Central memory CD4-positive, alpha-beta T cell (primary cell): ENCODE data around the gene GAGE12J.
A peak's percentile ranks its signal among the peaks of the same experiment; 100 is the strongest.
"Not testable (repeated sequence)": the region's sequence is repeated elsewhere in the genome, so short reads cannot be mapped to it uniquely, and the experiment has no call there.

Experiments used
- DNase-seq: peaks from one replicate; pipeline ENCODE4 v3.0.0; 2022

Gene GAGE12J

DNA sequence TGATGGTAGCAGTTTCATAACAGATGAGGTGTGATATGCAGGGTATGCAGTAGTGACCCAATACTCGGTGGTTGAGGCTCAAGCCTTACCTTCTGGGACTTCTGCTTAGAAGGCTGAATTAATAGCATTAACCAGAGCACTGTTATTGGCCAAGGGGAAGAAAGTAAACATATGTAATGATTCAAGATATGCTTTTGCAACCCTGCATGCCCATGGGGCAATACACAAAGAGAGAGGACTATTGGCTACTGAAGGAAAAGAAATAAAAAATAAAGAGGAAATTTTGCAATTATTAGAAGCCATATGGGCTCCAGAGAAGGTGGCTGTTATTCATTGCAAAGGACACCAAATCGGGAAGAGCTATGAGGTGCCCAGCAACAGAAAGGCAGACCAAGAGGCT lies 9.7 kb upstream of the GAGE12J start:
- DNase-seq = no peak

DNA sequence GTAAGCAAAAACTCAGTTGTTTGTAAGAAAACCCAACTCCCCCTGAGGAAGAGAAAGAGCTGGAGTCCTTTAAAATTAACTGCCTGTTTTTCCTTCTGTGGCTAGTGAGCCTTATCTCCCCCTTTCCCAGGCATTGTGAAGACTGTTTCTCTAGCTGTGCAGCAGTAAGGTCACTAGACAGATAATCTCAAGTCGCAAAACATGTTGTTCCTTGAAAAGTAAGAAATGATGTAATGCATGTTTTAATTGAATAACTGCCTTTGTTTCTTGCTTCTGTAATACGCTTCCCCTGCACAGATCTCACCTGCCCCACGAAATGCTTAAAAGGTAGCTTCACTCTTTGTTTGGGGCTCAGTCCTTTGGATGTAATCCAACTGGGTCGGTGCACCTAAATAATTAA lies 5.8 kb upstream of the GAGE12J start:
- no peak for DNase-seq

DNA sequence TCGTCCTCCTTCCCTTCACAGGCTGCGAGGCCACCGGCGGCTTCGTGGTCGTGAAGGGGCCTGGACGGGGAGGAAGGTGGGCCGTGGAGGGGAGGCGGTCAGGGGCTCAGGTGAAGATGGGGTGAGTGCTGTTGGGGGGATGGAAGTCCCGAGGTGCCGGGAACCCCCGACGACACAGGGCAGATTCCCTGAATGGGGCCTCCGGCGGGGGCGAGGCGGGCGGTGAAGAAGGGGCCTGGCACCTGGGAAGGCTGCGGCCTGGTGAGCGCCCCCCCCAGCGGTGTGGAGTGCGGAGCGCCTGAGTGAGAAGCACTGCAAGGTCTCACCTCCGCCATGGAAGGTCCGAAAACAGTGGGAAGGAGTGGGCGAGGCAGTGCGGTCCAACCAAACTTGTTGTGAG lies 429 bp downstream of the GAGE12J start:
- not testable (repeated sequence) for DNase-seq

DNA sequence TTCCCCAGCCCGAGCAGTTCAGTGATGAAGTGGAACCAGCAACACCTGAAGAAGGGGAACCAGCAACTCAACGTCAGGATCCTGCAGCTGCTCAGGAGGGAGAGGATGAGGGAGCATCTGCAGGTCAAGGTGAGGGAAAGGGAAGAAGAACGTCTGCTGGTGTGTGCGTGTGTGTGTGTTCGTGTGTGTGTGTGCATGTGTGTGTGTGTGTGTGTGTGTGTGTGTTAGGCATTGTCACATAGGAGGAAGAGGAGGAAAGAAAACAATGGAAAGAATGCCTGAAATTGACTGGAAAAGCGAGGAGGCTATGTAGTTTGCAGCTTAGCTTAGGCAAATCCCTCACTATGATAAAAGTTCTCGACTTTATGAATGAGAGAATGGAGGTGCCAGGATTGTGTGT lies 1.9 kb downstream of the GAGE12J start:
- not testable (repeated sequence) for DNase-seq

DNA sequence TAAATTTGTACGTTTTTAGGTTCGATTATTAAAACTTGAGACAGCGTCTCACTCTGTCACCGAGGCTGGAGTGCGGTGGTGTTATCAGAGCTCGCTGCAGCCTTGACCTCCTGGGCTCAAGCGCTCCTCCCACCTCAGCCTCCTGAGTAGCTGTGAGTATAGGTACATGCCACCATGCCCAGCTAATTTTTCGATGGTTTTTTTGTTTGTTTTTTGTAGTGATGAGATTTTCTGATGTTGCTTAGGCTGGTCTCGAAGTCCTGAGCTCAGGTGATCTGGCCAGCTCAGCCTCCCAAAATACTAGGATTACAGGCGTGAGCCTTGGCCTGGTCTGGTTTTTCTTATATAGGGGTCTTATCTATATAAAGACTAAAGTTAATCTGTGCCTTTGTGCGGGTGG lies 8.6 kb downstream of the GAGE12J start:
- not testable (repeated sequence) for DNase-seq

DNA sequence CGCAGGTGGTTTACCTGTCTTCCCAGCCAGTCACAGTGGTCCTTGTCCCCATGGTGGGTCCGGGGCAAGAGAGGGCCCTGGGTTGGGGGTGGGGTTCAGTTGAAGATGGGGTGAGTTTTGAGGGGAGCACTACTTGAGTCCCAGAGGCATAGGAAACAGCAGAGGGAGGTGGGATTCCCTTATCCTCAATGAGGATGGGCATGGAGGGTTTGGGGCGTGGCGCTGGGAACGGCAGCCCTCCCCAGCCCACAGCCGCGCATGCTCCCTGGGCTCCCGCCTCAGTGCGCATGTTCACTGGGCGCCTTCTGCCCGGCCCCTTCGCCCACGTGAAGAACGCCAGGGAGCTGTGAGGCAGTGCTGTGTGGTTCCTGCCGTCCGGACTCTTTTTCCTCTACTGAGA lies 9.4 kb downstream of the GAGE12J start, which contains the start of gene GAGE13:
GAGE13 (plus strand) TSS at position 301 of the 400 bp plus-strand sequence. CDS start 1,156 bp downstream, outside the sequence.
- not testable (repeated sequence) for DNase-seq

DNA sequence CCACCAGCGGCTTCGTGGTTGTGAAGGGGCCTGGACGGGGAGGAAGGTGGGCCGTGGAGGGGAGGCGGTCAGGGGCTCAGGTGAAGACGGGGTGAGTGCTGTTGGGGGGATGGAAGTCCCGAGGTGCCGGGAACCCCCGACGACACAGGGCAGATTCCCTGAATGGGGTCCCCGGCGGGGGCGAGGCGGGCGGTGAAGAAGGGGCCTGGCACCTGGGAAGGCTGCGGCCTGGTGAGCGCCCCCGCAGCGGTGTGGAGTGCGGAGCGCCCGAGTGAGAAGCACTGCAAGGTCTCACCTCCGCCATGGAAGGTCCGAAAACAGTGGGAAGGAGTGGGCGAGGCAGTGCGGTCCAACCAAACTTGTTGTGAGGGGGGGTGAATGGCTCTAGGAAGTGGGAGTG lies 10.0 kb downstream of the GAGE12J start:
- not testable (repeated sequence) for DNase-seq

DNA sequence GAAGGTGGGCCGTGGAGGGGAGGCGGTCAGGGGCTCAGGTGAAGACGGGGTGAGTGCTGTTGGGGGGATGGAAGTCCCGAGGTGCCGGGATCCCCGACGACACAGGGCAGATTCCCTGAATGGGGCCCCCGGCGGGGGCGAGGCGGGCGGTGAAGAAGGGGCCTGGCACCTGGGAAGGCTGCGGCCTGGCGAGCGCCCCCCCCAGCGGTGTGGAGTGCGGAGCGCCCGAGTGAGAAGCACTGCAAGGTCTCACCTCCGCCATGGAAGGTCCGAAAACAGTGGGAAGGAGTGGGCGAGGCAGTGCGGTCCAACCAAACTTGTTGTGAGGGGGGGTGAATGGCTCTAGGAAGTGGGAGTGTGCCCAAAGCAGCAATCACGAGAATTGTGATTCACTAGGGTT lies 19.6 kb downstream of the GAGE12J start:
- DNase-seq = peak; percentile 10

DNA sequence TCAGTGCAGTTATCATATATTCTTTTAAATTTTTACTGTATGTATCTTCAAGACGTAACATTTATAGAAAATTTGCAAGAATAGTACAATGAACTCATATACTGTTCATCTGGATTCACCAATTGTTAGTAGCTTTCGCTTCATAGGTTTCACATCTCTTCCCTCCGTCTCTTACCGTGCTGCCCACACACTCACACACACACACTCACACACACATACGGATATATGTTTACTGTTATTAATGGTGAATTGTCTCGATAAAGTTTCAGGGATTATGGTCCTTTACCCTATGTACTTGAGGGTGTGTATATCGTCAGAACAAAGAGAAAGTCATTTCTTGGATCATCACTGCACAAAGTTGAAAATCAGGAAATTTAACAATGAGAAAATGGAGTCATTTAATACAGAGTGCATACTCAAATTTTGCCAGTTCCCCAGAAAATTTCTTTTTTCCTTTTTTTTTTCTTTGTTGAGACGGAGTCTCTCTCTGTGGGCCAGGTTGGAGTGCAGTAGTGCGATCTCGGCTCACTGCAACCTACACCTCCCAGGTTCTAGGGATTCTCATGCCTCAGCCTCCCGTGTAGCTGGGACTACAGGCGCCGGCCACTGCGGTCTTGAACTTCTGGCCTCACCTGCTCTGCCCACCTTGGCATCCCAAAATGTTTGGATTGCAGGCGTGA lies 22.8 kb downstream of the GAGE12J start:
- DNase-seq = not testable (repeated sequence)

DNA sequence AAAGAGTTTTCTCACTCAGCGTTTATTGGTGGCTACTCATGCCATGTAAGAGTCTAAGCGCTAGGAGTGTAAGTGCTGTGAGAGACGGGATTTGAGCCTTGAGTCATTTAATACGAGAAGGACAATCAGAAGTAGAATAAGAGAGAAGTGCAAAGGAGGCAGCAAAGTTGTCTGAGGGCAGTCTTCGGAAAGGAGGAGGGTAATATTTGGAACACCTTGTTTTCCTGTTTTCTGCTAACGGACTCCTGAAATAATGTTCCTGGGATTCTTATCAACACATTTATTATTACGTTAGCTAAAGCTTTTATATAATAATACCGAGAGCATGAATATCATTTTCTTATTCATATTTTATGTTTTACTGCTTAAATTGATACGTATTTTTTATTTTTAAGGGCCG lies 23.6 kb downstream of the GAGE12J start:
- DNase-seq = not testable (repeated sequence)

DNA sequence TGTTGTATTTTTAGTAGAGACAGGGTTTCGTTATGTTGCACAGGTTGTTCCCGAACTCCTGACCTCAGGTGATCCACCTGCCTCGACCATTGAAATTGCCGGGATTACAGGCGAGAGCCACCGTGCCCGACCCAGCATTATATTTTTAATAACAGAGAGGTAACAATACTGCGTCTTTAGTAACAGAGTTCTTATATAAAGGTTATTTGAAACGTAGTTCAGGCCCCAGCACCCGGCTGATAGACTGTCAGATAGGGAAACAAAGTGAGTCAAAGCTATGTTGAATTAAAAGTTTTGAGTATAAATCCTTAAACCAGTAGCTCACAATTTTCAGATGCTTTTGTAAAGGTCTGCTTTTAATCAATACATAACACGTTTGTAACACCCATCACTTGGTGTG lies 24.3 kb downstream of the GAGE12J start:
- not testable (repeated sequence) for DNase-seq
